ENCODE measurements around the gene ASH1L. TPM values are rescaled to one million over a fixed set of nuclear protein-coding genes. Genes with fewer than 3 reads are reported as not detected.

ASH1L gene
- total RNA-seq, 1 experiment from 2014 or later, result 29.3 TPM

DNA sequence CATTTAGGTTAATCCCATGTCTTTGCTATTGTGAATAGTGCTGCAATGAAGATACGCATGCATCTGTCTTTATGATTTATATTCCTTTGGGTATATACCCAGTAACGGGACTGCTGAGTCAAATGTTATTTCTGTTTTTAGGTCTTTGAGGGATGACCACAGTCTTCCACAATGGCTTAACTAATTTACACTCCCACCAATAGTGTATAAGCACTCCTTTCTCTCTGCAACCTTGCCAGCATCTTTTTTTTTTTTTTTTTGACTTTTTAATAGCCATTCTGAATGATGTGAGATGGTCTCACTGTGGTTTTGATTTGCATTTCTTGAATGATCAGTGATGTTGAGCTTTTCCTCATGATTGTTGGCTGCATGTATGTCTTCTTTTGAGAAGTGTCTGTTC, 33.5 kb downstream of the ASH1L start:
- peaks cover 14% of the 10 kb centered on the region for H3K4me1 Mint-ChIP-seq
- H3K27ac Mint-ChIP-seq, result no peak overlapping the region; the same call in 1 of the 2 replicates
- TF ChIP-seq IRF2 (CRISPR knock-in tag; IDR thresholded peaks at IDR 0.05; ENCODE audit: borderline replicate concordance, low read depth) (no peak), ZNF219 (CRISPR knock-in tag; IDR thresholded peaks at IDR 0.05; ENCODE audit: borderline replicate concordance) (no peak), EMX1 (CRISPR knock-in tag; IDR thresholded peaks at IDR 0.05) (no peak), ETV6 (CRISPR knock-in tag; IDR thresholded peaks at IDR 0.05) (no peak), SOX15 (CRISPR knock-in tag; IDR thresholded peaks at IDR 0.05) (no peak), SP1 (CRISPR knock-in tag; conservative IDR thresholded peaks at IDR 0.05) (no peak), NR3C1 (CRISPR knock-in tag; conservative IDR thresholded peaks at IDR 0.05; ENCODE audit: low read depth) (no peak), RORB (CRISPR knock-in tag; IDR thresholded peaks at IDR 0.05) (no peak), JUN (CRISPR knock-in tag; IDR thresholded peaks at IDR 0.05) (no peak), SMAD3 (CRISPR knock-in tag; IDR thresholded peaks at IDR 0.05; ENCODE audit: borderline replicate concordance) (no peak), ESRRA (CRISPR knock-in tag; IDR thresholded peaks at IDR 0.05; ENCODE audit: borderline replicate concordance) (no peak), FOXK1 (CRISPR knock-in tag; IDR thresholded peaks at IDR 0.05) (no peak), ZNF138 (CRISPR knock-in tag; conservative IDR thresholded peaks at IDR 0.05) (no peak)
- TF ChIP-seq, protein P1, sequence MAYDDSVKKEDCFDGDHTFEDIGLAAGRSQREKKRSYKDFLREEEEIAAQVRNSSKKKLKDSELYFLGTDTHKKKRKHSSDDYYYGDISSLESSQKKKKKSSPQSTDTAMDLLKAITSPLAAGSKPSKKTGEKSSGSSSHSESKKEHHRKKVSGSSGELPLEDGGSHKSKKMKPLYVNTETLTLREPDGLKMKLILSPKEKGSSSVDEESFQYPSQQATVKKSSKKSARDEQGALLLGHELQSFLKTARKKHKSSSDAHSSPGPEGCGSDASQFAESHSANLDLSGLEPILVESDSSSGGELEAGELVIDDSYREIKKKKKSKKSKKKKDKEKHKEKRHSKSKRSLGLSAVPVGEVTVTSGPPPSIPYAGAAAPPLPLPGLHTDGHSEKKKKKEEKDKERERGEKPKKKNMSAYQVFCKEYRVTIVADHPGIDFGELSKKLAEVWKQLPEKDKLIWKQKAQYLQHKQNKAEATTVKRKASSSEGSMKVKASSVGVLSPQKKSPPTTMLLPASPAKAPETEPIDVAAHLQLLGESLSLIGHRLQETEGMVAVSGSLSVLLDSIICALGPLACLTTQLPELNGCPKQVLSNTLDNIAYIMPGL (CRISPR knock-in tag; IDR thresholded peaks at IDR 0.05), result no peak
- TF ChIP-seq, protein P2, sequence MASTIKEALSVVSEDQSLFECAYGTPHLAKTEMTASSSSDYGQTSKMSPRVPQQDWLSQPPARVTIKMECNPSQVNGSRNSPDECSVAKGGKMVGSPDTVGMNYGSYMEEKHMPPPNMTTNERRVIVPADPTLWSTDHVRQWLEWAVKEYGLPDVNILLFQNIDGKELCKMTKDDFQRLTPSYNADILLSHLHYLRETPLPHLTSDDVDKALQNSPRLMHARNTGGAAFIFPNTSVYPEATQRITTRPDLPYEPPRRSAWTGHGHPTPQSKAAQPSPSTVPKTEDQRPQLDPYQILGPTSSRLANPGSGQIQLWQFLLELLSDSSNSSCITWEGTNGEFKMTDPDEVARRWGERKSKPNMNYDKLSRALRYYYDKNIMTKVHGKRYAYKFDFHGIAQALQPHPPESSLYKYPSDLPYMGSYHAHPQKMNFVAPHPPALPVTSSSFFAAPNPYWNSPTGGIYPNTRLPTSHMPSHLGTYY (CRISPR knock-in tag; IDR thresholded peaks at IDR 0.05), result no peak
- TF ChIP-seq, protein P3, sequence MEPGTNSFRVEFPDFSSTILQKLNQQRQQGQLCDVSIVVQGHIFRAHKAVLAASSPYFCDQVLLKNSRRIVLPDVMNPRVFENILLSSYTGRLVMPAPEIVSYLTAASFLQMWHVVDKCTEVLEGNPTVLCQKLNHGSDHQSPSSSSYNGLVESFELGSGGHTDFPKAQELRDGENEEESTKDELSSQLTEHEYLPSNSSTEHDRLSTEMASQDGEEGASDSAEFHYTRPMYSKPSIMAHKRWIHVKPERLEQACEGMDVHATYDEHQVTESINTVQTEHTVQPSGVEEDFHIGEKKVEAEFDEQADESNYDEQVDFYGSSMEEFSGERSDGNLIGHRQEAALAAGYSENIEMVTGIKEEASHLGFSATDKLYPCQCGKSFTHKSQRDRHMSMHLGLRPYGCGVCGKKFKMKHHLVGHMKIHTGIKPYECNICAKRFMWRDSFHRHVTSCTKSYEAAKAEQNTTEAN (CRISPR knock-in tag; IDR thresholded peaks at IDR 0.05), result no peak
- TF ChIP-seq, protein P4, sequence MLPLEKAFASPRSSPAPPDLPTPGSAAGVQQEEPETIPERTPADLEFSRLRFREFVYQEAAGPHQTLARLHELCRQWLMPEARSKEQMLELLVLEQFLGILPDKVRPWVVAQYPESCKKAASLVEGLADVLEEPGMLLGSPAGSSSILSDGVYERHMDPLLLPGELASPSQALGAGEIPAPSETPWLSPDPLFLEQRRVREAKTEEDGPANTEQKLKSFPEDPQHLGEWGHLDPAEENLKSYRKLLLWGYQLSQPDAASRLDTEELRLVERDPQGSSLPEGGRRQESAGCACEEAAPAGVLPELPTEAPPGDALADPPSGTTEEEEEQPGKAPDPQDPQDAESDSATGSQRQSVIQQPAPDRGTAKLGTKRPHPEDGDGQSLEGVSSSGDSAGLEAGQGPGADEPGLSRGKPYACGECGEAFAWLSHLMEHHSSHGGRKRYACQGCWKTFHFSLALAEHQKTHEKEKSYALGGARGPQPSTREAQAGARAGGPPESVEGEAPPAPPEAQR (CRISPR knock-in tag; IDR thresholded peaks at IDR 0.05), result no peak
- TF ChIP-seq, protein P5, sequence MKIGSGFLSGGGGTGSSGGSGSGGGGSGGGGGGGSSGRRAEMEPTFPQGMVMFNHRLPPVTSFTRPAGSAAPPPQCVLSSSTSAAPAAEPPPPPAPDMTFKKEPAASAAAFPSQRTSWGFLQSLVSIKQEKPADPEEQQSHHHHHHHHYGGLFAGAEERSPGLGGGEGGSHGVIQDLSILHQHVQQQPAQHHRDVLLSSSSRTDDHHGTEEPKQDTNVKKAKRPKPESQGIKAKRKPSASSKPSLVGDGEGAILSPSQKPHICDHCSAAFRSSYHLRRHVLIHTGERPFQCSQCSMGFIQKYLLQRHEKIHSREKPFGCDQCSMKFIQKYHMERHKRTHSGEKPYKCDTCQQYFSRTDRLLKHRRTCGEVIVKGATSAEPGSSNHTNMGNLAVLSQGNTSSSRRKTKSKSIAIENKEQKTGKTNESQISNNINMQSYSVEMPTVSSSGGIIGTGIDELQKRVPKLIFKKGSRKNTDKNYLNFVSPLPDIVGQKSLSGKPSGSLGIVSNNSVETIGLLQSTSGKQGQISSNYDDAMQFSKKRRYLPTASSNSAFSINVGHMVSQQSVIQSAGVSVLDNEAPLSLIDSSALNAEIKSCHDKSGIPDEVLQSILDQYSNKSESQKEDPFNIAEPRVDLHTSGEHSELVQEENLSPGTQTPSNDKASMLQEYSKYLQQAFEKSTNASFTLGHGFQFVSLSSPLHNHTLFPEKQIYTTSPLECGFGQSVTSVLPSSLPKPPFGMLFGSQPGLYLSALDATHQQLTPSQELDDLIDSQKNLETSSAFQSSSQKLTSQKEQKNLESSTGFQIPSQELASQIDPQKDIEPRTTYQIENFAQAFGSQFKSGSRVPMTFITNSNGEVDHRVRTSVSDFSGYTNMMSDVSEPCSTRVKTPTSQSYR (CRISPR knock-in tag; IDR thresholded peaks at IDR 0.05), result no peak
- H3K9me3 Mint-ChIP-seq, result peaks cover 3% of the 10 kb centered on the region; the same call in 1 of the 2 replicates
- H3K36me3 Mint-ChIP-seq, result peaks cover 3% of the 10 kb centered on the region
- CTCF ChIA-PET, result interaction anchor here (0.6 to 1.2 kb wide), 2 partner anchors 25 to 37 kb away, joined by 3 to 5 read pairs; no protein-coding TSS in a partner anchor
- no peak overlapping the region for H3K4me3 Mint-ChIP-seq
- POLR2A ChIA-PET, result interaction anchor here (0.7 kb wide), 1 partner anchor 156 kb away, joined by 3 read pairs; no protein-coding TSS in a partner anchor
- DNase-seq (ENCODE audit: low spot score) (no peak), ATAC-seq (no peak)
- H3K27me3 Mint-ChIP-seq (ENCODE audit: low read depth), result no peaks in the 10 kb centered on the region

DNA sequence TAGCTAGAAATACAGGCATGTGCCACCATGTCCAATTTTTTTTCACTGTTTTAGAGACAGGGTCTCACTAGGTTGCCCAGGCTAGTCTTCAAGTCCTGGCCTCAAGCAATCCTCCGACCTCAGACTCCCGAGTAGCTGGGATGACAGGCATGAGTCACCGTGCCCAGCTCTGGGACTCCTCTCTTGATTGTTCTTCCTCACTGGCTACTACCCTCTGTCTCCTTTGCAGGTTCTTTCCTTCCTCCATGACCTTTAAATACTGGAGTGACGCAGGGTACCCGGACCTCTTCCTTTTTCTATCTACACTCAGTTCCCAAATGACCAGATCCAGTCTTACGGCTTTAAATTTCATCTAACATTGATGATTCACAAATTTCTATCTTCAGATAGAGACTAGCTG, 34.9 kb downstream of the ASH1L start:
- ATAC-seq, result no peak
- DNase-seq (ENCODE audit: low spot score), result no peak
- Mint-ChIP-seq H3K36me3 (no peaks in the 10 kb centered on the region), H3K9me3 (no peaks in the 10 kb centered on the region), H3K27me3 (ENCODE audit: low read depth) (no peaks in the 10 kb centered on the region), H3K4me3 (no peak overlapping the region), H3K27ac (no peak overlapping the region), H3K4me1 (peaks cover 14% of the 10 kb centered on the region)
- ChIA-PET POLR2A (interaction anchor here (0.6 kb wide), 1 partner anchor 43 kb away, joined by 3 read pairs; no protein-coding TSS in a partner anchor), CTCF (interaction anchor here (0.7 to 0.8 kb wide), 2 partner anchors 12 to 201 kb away, joined by 4 to 5 read pairs; no protein-coding TSS in a partner anchor)
- TF ChIP-seq ZNF121 (CRISPR knock-in tag; IDR thresholded peaks at IDR 0.05), result peak; percentile 75; the same call in 1 of the 2 replicates
- TF ChIP-seq, protein P6, sequence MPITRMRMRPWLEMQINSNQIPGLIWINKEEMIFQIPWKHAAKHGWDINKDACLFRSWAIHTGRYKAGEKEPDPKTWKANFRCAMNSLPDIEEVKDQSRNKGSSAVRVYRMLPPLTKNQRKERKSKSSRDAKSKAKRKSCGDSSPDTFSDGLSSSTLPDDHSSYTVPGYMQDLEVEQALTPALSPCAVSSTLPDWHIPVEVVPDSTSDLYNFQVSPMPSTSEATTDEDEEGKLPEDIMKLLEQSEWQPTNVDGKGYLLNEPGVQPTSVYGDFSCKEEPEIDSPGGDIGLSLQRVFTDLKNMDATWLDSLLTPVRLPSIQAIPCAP (CRISPR knock-in tag; IDR thresholded peaks at IDR 0.05), result no peak

Measured in WTC11 (cell line).